Trophoblast cell (in vitro differentiated cells and primary cell): Measurements from ENCODE around the gene PPP2R2C.

Experiments used
- DNase-seq, 2 donors: peaks; one replicate each; pipeline ENCODE4 v3.0.0-alpha.2; 2016
- H2AFZ ChIP-seq: 2 replicates; pipeline ENCODE4 v1.6.1; 2013; ENCODE audit warnings: low read length, moderate library complexity, mild to moderate bottlenecking; ENCODE audit not compliant: insufficient read depth, poor library complexity
- H2AK5ac ChIP-seq: 2 replicates; pipeline ENCODE4 v1.6.1; 2013; ENCODE audit warnings: mild to moderate bottlenecking, low read length
- H2BK120ac ChIP-seq: 2 replicates; pipeline ENCODE4 v1.6.1; 2013; ENCODE audit warnings: low read length, mild to moderate bottlenecking, moderate library complexity; ENCODE audit not compliant: insufficient read depth, poor library complexity
- H2BK12ac ChIP-seq: 2 replicates; pipeline ENCODE4 v1.6.1; 2013; ENCODE audit warnings: mild to moderate bottlenecking, low read length, moderate library complexity
- H2BK5ac ChIP-seq: 2 replicates; pipeline ENCODE4 v1.6.1; 2013; ENCODE audit warnings: low read length, low read depth, moderate library complexity, mild to moderate bottlenecking; ENCODE audit not compliant: poor library complexity
- H3K14ac ChIP-seq: 2 replicates; pipeline ENCODE4 v1.6.1; 2013; ENCODE audit warnings: mild to moderate bottlenecking, low read length
- H3K18ac ChIP-seq: 2 replicates; pipeline ENCODE4 v1.6.1; 2013; ENCODE audit warnings: mild to moderate bottlenecking, low read length
- H3K23ac ChIP-seq: 2 replicates; pipeline ENCODE4 v1.6.1; 2013; ENCODE audit warnings: low read length
- H3K27ac ChIP-seq: 2 replicates; pipeline ENCODE4 v1.5.1; 2013; ENCODE audit warnings: low read depth, mild to moderate bottlenecking, inconsistent platforms, low read length, moderate library complexity
- H3K27me3 ChIP-seq: 2 replicates; pipeline ENCODE4 v1.6.1; 2013; ENCODE audit warnings: inconsistent platforms, mild to moderate bottlenecking, low read length, moderate library complexity; ENCODE audit not compliant: insufficient read depth
- H3K36me3 ChIP-seq, 2 experiments: 1 replicate in 1 of 2; 2 replicates in 1 of 2; pipeline ENCODE4 v1.6.1; 2013; ENCODE audit warnings: low read length in 2 of 2, mild to moderate bottlenecking in 2 of 2, moderate library complexity in 1 of 2; ENCODE audit not compliant: insufficient read depth in 2 of 2, control insufficient read depth in 1 of 2
- H3K4ac ChIP-seq: 2 replicates; pipeline ENCODE4 v1.6.1; 2013; ENCODE audit warnings: low read depth, mild to moderate bottlenecking, low read length, moderate library complexity
- H3K4me1 ChIP-seq, 2 experiments: 1 replicate in 1 of 2; 2 replicates in 1 of 2; pipeline ENCODE4 v1.6.1; 2013; ENCODE audit warnings: low read length in 2 of 2, mild to moderate bottlenecking in 2 of 2, moderate library complexity in 1 of 2; ENCODE audit not compliant: insufficient read depth in 2 of 2, control insufficient read depth in 1 of 2
- H3K4me2 ChIP-seq: 2 replicates; pipeline ENCODE4 v1.6.1; 2013; ENCODE audit warnings: inconsistent platforms, mild to moderate bottlenecking, low read length, moderate library complexity
- H3K4me3 ChIP-seq: 2 replicates; pipeline ENCODE4 v1.5.1; 2013; ENCODE audit warnings: mild to moderate bottlenecking, low read depth, low read length, inconsistent platforms
- H3K79me1 ChIP-seq: one replicate; pipeline ENCODE4 v1.6.1; 2013; ENCODE audit warnings: low read length
- H3K79me2 ChIP-seq: 2 replicates; pipeline ENCODE4 v1.6.1; 2013; ENCODE audit warnings: low read length, mild to moderate bottlenecking; ENCODE audit not compliant: control insufficient read depth, insufficient read depth, poor library complexity
- H3K9ac ChIP-seq: 2 replicates; pipeline ENCODE4 v1.6.1; 2013; ENCODE audit warnings: mild to moderate bottlenecking, low read length
- H3K9me3 ChIP-seq: 2 replicates; pipeline ENCODE4 v1.6.1; 2013; ENCODE audit warnings: low read depth, mild to moderate bottlenecking, control low read depth, inconsistent platforms, low read length; ENCODE audit not compliant: insufficient read depth
- H4K12ac ChIP-seq: 2 replicates; pipeline ENCODE4 v1.6.1; 2013; ENCODE audit warnings: low read depth, mild to moderate bottlenecking, low read length, moderate library complexity
- H4K8ac ChIP-seq: 2 replicates; pipeline ENCODE4 v1.6.1; 2013; ENCODE audit warnings: low read depth, mild to moderate bottlenecking, low read length, moderate library complexity
- H4K91ac ChIP-seq: one replicate; pipeline ENCODE4 v1.6.1; 2013; ENCODE audit warnings: low read depth, mild to moderate bottlenecking, low read length, moderate library complexity
- WGBS: extraction: QIAGEN DNeasy Blood & Tissue Kit; methylation state at CpG from one replicate; pipeline ENCODE4 v1.1.7; 2013; ENCODE audit warnings: missing lambda C conversion rate; ENCODE audit not compliant: insufficient read length, insufficient coverage; ENCODE audit errors: extremely low coverage; 5-methylcytosine and 5-hydroxymethylcytosine counted together

Gene PPP2R2C

GRCh38 chr4:6507345-6507744, 34.9 kb upstream of the PPP2R2C start:
- no peak overlapping the region for H2BK5ac ChIP-seq
- H3K9me3 ChIP-seq = peaks cover 27% of the 10 kb centered on the region
- no peak overlapping the region for H4K8ac ChIP-seq
- DNase-seq = no peak
- H2BK120ac ChIP-seq = no peak overlapping the region
- H2AFZ ChIP-seq = no peak overlapping the region
- H3K79me1 ChIP-seq = no peaks in the 10 kb centered on the region
- H4K91ac ChIP-seq = no peak overlapping the region
- no peak overlapping the region for H3K4ac ChIP-seq
- H3K14ac ChIP-seq = no peak overlapping the region
- H3K27ac ChIP-seq = no peak overlapping the region
- no peak overlapping the region for H3K4me2 ChIP-seq
- H3K18ac ChIP-seq = no peak overlapping the region
- no peak overlapping the region for H4K12ac ChIP-seq
- no peaks in the 10 kb centered on the region for H3K36me3 ChIP-seq
- H3K27me3 ChIP-seq = peaks cover 2% of the 10 kb centered on the region
- no peaks in the 10 kb centered on the region for H3K79me2 ChIP-seq
- no peaks in the 10 kb centered on the region for H3K4me1 ChIP-seq
- no peak overlapping the region for H3K4me3 ChIP-seq
- no peak overlapping the region for H2AK5ac ChIP-seq
- no peak overlapping the region for H3K9ac ChIP-seq
- no peak overlapping the region for H3K23ac ChIP-seq
- WGBS = no CpG with 5 or more reads among the region's 4 CpGs
- H2BK12ac ChIP-seq = no peak overlapping the region

DNA sequence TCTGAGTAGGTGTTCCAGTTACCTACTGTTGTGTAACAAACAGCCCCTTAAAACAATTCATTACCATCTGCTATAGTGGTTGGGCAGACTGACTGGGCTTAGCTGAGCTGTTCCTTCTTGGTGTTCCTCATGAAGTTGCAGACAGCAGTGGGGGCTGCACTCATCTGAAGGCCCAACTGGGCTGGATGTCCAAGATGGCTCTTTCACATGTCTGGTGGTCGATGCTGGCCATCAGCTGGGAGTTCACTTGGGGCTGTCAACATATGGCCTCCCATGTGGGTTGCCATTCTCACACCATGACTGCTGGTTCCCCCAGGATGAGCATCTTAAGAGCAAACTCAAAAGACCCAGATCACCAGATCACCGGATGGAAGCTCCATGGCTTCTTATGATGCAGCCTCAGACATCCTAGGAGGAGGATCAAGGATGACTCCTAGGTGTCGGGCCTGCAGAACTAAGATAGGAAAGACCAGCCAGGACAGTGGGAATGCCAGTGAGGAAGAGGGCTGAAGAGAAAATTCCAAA, 34.3 kb upstream of the PPP2R2C start:
- Histone ChIP-seq H3K4me2 (no peak overlapping the region), H2BK5ac (no peak overlapping the region), H3K23ac (no peak overlapping the region), H3K36me3 (no peaks in the 10 kb centered on the region), H4K8ac (no peak overlapping the region), H3K79me2 (no peaks in the 10 kb centered on the region), H3K4me3 (no peak overlapping the region), H3K79me1 (no peaks in the 10 kb centered on the region), H2BK12ac (no peak overlapping the region), H3K4me1 (no peaks in the 10 kb centered on the region), H4K91ac (no peak overlapping the region), H3K4ac (no peak overlapping the region), H3K9ac (no peak overlapping the region), H3K18ac (no peak overlapping the region), H3K9me3 (peaks cover 25% of the 10 kb centered on the region), H4K12ac (no peak overlapping the region), H3K27me3 (peaks cover 2% of the 10 kb centered on the region), H2AK5ac (no peak overlapping the region), H3K14ac (no peak overlapping the region), H2BK120ac (no peak overlapping the region), H3K27ac (no peak overlapping the region), H2AFZ (no peak overlapping the region)
- WGBS = no CpG with 5 or more reads among the region's 3 CpGs
- DNase-seq = no peak

GRCh38 chr4:6504900-6505496, 32.6 kb upstream of the PPP2R2C start:
- Histone ChIP-seq H3K27ac (no peak overlapping the region), H3K36me3 (no peaks in the 10 kb centered on the region), H3K79me2 (no peaks in the 10 kb centered on the region), H4K12ac (no peak overlapping the region), H4K91ac (no peak overlapping the region), H3K23ac (no peak overlapping the region), H3K4ac (no peak overlapping the region), H3K9ac (no peak overlapping the region), H4K8ac (no peak overlapping the region), H2BK5ac (no peak overlapping the region), H3K4me2 (no peak overlapping the region), H3K4me1 (no peaks in the 10 kb centered on the region), H2BK120ac (no peak overlapping the region), H3K9me3 (peaks cover 19% of the 10 kb centered on the region), H3K27me3 (peaks cover 2% of the 10 kb centered on the region), H3K79me1 (no peaks in the 10 kb centered on the region), H3K14ac (no peak overlapping the region), H2BK12ac (no peak overlapping the region), H3K18ac (no peak overlapping the region), H2AK5ac (no peak overlapping the region), H3K4me3 (no peak overlapping the region), H2AFZ (no peak overlapping the region)
- no CpG with 5 or more reads among the region's 5 CpGs for WGBS
- DNase-seq = no peak

GRCh38 chr4:6502747-6503465, 30.5 kb upstream of the PPP2R2C start:
- H2BK12ac ChIP-seq = no peak overlapping the region
- no peak overlapping the region for H2AFZ ChIP-seq
- H2BK5ac ChIP-seq = no peak overlapping the region
- no peaks in the 10 kb centered on the region for H3K79me1 ChIP-seq
- no peak overlapping the region for H4K91ac ChIP-seq
- no peak overlapping the region for H3K4me2 ChIP-seq
- DNase-seq = no peak
- no peak overlapping the region for H3K18ac ChIP-seq
- H3K14ac ChIP-seq = no peak overlapping the region
- no peak overlapping the region for H2AK5ac ChIP-seq
- peaks cover 2% of the 10 kb centered on the region for H3K27me3 ChIP-seq
- H3K79me2 ChIP-seq = no peaks in the 10 kb centered on the region
- no peak overlapping the region for H3K4me3 ChIP-seq
- no peak overlapping the region for H3K9ac ChIP-seq
- no peak overlapping the region for H3K4ac ChIP-seq
- no peak overlapping the region for H4K8ac ChIP-seq
- H4K12ac ChIP-seq = no peak overlapping the region
- H3K27ac ChIP-seq = no peak overlapping the region
- H3K9me3 ChIP-seq = peaks cover 17% of the 10 kb centered on the region
- WGBS = no CpG with 5 or more reads among the region's 6 CpGs
- no peaks in the 10 kb centered on the region for H3K36me3 ChIP-seq
- no peak overlapping the region for H3K23ac ChIP-seq
- H3K4me1 ChIP-seq = no peaks in the 10 kb centered on the region
- no peak overlapping the region for H2BK120ac ChIP-seq
